ENCODE measurements around the gene GTF2H1.

Gene GTF2H1

DNA sequence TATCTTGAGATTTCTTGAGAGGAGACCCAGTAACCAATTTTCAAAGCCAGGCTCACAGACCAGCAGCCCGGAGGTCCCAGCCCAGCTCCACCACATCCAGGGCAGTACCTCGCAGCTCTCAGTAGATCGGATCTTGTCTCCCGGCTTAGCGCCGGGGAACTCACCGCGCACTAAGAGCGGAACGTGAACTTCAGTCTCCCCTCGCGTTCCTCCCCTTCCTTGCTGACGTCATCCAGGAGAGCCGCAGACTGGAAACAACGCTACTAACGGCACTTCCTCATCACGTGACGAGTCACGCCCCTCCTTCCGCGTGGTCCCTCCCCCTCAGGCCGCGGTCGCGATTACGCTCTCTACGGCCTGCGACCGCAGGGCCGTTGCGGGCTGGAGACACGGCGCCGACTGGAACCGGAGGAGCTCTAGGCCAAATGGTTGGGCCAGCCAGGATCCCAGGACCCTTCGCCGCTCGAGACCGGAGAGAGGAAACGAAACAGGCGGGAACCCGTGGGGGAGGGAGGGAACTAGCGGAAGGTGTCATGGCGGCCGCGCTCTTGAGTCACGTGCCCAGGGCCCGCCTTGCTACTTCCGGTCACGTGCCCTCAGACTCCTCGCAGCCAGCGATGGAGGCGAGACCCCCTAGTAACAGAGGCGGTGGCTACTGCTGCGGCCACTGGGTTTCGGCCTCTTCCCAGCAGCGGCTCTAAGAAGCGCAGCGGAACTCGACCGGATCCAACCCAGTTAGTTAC lies at the start of gene GTF2H1, which contains the start of gene HPS5:
Gene GTF2H1 (plus strand): TSS at position 599 of the 743 bp plus-strand sequence. CDS start 10,508 bp downstream, outside the sequence.
Gene HPS5 (minus strand): TSS at position 172 of the 743 bp plus-strand sequence. CDS start 4,282 bp downstream, outside the sequence.
- peak; percentile 94 for DNase-seq

DNA sequence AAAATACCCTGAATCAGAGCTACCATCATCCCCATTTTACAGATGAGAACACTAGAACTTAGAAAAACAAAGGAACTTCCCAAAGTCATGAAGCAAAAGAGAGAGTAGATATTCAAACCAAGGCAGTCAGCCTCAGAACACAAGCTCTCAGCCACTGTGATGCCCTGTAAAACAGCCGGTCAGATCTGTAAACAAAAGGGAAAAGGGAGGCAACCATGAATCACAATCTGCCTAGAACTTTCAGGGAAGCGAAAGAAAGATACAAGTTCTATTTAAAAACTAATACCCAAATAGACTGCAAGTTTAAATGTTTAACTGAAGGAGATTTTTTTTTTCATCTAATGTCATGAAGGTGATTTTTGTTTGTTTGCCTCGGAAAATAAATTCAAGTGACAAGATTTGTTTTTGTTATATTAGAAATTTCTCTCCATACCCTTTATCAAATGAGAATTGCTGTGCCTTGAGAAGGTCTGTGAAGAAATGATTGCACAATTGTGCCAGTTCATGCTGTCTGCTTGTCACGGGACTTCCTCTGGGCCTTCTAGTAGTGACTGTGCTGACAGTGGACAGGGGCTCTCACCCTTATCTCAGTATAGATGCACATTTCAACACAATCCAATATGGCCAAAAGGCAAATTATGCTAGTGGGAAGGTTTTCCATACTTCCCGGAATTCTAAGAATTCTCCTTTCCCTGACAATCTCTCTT lies 44.6 kb upstream of the GTF2H1 start:
- no peak for DNase-seq

DNA sequence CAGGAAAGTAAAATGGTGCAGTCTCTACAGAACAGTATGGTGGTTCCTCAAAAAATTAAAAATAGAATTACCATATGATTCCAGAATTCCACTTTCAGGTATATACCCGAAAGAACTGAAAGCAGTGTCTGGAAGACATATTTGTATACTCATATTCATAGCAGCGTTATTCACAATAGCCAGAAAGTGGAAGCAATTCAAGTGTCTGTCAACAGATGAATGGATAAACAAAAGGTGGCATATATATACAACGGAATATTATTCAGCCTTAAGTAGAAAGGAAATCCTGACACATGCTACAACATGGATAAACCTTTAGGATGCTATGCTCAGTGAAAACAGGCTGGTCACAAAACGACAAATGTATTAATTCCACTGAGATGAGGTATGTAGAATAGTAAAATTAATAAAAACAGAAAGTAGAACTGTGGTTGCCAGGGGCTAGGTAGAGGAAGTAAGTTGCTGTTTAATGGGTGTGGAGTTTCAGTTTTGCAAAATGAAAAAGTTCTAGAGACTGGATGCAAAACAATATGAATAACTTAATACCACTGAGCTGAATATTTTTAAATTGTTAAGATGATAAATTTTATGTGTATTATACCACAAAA lies 41.8 kb upstream of the GTF2H1 start:
- DNase-seq: no peak

DNA sequence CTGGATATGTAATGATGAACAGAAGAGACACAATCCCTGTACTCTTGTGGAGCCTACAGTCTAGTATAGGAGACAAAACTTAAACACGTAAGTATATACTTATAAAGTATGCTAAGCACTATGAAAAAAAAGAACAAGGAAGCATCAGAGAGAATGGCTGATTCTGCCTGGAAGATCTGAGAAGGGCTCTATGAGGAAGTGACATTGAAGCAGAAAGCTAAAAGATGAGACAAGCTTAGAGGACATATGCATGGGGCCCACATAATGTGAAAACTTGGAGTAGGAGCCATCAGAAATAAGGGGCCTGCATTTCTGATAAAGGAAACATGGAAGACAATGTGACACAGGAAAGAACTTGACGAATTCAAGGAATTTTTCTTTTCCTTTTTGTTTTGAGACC lies 39.7 kb upstream of the GTF2H1 start:
- DNase-seq: no peak

DNA sequence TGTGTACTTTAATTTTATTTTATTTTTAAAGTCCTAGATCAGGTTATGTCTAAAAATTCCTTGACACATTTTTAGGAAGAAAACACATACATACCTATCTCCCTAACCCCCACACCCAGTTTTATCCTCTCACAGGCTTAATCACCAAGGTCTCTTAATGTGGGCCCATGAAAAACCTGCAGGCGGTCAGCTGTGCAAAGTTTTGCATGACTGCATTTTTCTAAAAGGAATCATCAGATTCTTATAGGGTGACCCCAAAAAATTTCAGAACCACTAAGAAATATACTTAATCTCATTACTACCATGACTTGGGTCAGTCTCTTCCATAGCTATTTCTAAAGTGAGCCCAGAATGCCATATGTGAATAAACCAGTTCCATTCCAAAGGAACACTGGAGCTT lies 36.5 kb upstream of the GTF2H1 start:
- DNase-seq: no peak

DNA sequence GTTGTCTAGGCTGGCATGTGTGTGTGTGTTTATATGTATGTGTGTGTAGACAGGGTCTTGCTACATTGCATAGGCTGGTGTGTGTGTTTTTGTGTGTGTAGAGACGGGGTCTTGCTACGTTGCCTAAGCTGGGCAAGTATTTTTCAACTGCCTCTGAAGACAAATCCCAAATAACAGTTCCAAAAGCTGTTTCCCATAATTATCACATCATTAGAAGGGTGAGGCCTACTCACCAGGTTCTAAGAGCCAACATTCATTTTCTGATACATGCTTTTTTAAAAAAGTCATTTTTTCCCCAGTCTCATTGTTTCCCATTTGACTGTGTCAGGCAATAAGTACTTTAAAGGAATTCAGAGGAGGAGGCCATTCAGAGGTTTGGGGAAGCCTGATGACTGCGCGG lies 33.5 kb upstream of the GTF2H1 start:
- no peak for DNase-seq

DNA sequence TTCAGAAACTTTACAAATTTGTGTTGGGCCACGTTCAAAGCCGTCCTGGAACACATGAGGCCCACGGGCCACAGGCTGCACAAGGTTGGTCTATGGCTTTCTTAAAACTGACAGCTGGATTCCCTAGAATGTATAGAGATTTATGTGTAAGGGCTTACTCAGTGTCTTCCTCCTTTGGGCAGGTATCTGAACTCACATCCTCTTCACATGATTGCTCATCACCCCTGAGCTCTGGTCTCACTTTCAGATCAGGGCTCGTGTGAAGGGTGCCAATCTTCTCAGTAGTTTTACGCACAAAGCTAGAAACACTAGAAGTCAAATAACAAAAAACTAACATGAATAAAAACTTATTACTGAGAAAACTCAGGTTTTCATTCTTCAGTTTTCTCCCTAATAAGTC lies 27.5 kb upstream of the GTF2H1 start:
- DNase-seq: no peak

DNA sequence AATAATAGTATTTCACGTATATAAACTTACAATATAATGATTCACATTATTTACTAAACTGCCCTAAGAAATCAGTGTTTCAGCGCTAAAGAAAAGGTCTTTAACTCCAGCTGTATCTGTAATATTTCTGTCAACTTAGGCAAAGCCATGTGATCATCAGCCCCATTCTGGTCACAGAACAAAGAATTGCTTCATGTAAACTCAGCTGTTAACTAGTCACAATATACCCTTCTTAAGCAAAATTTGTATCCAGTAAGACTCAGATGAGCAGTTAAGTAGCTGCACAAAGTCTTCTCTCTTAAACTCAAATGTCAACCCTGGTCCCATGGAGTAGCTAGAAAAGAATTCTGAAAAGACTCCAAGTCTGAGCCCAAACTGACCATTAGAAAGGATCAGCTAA lies 27.1 kb upstream of the GTF2H1 start:
- DNase-seq: no peak

DNA sequence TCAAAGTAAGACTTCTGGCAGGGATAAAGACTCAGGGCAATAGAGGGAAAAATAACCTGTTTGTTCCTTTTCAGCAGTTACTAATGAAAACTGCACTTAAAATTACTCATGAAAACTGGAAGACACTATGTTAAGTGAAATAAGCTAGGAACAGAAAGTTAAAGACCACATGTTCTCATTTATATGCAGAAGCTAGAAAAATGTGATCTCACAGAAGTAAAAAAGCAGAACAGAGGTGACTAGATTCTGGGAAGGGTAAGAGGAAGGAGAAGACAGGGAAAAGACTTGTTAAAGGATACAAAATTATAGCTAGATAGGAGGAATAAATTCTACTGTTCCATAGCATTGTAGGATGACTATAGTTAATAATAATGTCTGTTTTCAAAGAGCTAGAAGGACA lies 22.6 kb upstream of the GTF2H1 start:
- DNase-seq: no peak

DNA sequence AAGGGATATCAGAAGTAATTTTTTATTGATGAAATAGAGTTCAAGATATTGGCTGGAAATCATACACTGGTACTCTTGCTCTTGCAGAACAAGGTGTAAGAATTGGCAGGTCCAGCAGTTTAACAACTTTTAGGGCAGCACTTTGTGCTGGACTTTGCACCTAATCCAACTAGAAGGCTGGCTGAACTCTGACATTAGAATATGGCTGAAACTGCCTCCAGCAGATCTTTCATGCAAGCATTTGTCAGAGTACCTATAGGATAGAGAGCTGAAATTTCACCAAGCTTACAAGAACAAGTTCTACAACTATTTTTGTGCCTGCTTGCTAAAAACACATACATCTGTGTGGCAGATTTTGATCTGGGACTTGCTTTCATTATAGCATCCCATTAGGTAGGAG lies 17.6 kb upstream of the GTF2H1 start:
- no peak for DNase-seq

DNA sequence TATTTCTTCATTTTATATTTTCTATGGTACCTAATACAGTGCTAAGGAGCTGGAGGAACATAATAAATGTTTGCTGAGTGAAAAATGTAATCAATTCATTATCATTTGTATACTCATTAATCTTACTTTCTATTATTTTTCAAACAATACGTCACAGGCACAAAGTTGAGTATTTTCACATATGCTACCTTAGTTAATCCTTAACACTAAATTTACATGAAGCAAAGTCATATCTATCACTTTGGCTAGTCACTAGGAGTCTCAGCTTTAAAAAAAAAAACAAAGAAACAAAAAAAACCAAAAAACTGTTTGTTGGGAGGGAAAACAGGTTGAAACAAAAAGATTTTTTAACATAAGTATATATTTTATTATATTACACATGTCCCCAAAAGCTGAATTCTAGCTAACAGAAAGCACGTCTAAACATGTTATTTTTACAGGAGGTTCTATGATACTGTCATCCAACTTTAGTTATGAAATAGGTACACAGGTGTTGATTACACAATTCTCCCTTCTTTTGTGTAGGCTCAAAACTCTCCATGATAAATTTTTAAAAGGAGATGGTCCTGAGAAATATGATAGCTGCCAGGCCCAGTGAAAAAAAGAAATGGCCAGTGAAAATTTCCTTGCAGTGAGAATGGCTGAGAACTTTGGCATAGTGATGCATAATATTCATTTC lies 14.8 kb upstream of the GTF2H1 start:
- no peak for DNase-seq

DNA sequence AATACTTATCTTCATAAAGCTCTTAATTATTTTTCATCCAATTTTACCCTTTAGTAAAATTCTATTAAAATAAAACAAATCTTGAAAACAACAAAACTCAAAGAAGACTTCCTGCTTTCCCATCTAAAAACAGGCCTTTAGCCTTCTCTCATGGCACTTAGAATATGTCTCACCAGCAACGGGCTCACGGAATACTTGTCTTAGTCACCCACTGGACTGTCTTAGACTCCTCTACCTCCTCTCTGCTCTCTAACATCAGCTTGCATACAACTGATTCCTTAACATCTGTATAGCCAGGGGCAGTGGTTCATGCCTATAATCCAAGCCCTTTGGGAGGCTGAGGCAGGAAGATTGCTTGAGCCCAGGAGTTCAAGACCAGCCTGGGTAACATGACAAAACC lies 14.1 kb upstream of the GTF2H1 start:
- no peak for DNase-seq

DNA sequence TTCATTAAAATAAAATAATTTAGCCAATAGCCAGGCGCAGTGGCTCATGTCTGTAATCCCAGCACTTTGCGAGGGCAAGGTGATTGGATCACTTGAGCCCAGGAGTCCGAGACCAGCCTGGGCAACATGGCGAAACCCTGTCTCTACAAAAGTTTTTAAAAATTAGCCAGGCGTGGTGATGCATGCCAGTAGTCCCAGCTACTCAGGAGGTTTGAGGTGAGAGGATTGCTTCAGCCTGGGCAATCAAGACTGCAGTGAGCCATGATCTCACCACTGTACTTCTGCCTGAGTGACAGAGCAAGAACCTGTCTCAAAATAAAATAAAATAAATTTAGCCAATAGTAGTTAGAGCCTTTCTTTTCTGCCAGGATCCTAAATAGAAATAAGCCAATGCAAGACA lies 12.7 kb upstream of the GTF2H1 start:
- no peak for DNase-seq

DNA sequence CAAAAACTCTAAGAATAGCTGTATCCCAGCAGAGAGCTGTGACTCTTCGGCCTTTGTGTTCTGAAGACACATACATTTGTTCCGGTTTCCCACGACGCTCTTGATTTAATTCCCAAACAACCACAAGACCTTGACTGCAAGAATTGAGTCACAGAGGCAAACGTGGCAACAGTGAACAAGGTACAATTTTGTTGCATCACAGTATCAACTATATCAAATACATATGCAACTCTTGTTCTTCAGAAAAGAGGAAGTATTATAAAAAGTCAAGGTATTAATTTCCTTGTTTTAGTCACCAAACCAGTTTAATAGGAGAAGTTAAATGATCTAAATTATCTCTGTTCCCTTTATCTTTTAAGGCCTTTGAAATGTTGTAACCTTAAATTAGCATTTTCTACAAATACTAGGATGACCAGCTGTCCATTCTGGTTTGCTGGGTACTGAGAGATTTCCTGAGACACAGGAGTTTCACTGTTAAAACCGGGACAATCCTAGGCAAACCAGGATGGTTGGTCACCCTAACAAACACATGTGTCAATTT lies 11.5 kb upstream of the GTF2H1 start:
- DNase-seq: no peak

DNA sequence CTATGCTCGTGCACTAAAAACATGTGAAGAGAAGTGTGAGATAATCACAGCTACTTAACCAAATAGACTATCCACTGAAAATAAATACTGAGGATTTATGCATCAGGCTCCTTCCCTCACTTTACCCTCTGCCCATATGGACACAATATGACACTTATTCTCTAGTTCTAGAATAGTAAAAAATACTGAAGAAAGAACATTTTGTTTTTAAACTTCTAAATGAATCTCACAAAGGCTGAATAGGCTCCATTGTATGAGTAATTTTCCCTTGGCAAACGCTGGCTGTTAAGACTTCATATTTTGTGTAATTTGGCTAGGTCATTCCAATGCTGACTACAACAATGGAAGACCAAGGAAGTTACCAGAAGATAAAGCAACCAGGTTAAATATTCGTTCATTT lies 10.4 kb upstream of the GTF2H1 start:
- no peak for DNase-seq

DNA sequence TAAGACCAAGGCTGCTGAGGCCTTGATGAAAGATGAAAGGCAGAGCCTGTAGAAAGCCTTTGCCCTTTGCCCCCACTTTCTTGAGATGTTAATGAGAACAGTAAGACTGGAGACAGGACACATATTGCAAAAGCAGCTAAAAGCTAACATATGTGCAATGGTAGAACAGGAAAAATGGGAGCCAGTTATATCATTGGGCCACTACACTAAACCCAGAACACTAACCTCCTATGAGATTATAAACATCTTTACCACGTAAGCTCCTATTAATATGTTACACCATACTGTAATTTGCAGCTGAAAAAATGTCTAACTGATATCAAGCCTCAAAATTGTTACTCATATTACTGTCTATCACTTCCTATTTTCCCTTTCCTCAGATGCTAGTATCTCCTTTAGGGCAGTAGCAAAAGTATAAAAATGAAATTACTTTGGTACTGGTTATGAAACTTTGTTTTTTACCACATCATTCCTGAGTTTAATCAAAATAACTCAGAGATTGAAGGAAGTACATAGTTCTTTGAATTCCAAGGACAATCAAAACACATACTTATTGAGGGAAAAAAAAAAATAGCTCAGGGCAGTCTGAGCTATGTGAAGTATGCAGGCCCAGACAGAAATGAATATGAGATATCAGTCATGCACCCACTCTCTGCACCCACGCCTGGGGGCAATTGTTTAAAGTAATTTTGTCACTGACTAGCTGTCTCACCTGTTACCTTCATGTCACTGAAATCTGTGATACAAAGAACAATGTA lies 9.5 kb upstream of the GTF2H1 start:
- no peak for DNase-seq

DNA sequence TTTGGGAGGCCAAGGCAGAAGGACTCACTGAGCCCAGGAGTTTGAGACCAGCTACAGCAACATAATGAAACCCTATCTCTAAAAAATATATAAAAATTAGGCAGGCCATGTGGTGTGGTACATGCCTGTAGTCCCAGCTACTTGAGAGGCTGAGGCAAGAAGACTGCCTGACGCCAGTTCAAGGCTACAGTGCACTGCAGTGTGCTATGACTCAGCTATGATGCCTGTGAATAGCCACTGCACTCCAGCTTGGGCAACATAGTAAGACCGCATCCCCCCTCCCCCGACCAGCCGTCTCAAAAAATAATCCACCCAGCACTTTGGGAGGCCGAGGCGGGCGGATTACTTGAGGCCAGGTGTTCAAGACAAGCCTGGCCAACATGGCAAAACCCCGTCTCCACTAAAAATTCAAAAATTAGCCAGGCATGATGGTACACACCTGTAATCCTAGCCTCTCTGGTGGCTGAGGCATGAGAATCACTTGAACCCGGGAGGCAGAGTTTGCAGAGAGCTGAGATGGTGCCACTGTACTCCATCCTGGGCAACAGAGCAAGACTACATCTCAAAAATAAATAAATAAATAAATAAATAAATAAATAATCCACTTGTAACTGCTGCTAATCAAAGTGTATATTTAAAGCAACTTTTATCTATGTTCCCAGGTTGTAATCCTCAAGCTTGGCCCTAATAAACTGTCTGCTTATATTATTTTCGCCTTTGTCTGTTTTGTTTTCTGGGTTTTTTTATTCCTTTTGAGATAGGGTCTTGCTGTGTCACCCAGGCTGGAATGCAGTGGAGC lies 8.2 kb upstream of the GTF2H1 start:
- no peak for DNase-seq

DNA sequence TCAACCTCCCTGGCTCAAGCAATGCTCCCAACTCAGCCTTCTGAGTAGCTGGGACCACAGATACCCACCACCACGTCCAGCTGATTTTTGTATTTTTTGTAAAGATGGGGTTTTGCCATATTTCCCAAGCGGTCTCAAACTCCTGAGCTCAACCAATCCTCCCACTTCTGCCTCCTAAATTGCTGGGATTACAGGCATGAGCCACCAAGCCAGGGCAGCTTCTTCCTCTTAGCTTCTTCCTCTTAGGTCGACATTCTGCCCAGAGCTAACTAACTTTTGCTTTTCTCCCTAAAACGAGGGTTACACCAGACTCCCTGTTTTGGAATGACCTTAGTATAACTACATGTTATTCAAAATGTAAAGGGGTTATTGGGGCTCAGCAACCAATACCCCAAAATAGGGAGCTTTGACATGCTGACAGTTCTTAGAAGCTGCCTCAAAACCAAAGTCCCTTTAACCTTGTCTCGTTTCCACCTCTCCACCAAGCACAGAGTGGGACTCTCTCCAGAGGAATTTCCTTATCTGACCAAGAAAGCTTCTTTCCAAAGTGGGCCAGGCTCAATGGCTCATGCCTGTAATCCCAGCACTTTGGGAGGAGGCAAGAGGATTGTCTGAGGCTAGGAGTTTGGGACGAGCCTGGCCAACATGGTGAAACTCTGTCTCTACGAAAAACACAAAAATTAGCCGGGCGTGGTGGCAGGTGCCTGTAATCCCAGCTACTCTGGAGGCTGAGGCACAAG lies 7.4 kb upstream of the GTF2H1 start:
- no peak for DNase-seq

DNA sequence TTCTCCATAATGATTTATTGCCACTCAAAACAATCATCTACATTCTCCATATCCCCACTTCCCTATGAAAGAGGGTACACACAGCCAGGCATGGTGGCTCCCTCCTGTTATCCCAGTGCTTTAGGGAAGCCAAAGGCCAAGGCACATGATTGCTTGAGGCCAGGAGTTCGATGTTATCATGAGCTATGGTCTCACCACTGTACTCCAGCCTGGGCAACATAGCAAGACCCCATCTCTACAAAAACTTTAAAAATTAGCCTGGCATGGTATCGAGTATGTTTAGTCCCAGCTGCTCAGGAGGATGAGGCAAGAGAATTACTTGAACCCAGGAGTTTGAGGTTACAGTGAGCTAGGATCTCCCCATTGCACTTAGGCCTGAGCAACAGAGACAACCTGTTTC lies 6.5 kb upstream of the GTF2H1 start:
- DNase-seq: no peak

DNA sequence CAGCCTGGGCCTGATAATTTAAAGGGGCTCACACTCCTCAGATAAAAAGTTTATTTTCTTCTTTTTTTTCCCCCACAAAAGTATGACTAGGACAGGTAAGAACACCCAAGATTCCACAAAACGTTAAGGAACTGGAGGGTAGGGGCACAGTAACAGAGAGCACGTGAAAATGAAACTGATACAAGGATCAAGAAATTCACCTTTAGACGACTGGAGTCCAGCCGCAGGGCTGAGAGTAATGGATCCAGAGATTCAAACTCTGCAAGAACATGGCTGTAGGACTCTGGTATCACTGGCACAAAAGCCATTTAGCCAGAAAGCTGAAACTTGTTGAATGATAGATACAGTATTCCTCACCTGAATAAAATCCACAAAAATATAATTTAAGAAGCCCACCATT lies 4.8 kb upstream of the GTF2H1 start:
- DNase-seq: no peak

DNA sequence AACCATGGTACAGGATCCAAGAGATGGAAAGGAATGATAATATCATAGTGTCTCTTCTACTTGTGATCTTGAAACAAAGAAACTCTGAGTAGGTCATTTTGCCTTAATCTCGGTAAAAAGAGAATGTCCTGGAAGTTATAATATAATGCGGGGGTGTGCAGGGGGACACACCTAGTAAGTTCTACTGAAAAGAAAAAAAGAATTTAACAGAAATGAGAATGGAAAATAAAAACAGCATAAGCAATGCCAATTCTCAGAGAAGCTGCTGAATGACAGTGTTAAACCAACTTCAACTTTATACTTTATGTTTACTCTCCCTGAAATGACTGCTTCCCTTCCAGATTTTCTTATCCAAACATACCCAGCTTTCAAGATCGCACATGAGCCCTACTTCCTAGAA lies 2.5 kb upstream of the GTF2H1 start:
- no peak for DNase-seq
